Measurements from ENCODE around the gene SLFN12. TPM values are rescaled to one million over a fixed set of nuclear protein-coding genes. Genes with fewer than 3 reads are reported as not detected.

Gene SLFN12
- total RNA-seq, result 13.7 and 14.8 TPM in 2 replicates

DNA sequence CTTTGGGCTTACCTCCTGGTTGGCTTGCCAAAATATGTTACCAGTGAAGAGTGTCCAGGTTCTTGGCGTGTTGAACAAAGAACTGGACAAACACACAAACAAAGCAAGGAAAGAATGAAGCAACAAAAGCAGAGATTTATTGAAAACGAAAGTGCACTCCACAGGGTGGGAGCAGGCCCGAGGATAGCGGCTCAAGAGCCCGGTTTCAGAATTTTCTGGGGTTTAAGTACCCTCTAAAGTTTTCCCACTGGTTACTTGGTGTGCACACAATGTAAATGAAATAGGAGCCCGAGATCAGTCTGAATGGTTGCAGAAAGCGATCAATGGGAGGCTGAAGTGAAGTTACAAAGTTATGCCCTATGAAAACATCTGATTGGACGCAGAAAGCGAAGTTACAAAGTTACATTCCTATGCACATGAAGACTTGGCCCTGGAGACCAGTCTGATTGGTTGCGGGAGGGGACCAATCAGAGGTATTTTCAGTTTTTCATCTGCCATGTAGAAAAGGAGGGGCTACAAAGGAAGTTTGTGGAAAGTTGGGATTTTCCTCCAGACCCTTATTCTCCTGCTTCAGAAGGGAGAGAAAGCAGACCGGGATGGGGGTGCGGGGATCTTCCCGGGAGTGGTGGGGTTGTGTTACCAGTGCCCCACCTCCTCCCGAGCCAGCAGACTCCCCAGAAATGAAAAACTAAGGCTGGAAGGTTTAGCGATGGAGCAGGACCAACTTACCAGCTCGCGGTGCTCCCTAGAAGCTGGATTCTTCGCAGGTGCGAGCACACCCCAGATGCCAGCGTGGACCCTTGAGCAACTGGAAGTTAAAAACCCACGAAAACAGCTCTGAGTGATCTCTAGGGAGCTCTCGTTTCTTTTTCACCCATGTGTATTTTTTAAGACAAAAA, at the start of gene SLFN12:
Gene SLFN12, minus strand, starts transcription at position 325 of the 899 bp plus-strand sequence. CDS start 9,472 bp downstream, outside the sequence.

GRCh38 chr17:35448214-35448898, 16.1 kb upstream of the SLFN12 start, which contains the start of gene SLFN13:
SLFN13 (minus strand) TSS chr17:35448766; CDS start chr17:35445680, 3,086 bp downstream.

DNA sequence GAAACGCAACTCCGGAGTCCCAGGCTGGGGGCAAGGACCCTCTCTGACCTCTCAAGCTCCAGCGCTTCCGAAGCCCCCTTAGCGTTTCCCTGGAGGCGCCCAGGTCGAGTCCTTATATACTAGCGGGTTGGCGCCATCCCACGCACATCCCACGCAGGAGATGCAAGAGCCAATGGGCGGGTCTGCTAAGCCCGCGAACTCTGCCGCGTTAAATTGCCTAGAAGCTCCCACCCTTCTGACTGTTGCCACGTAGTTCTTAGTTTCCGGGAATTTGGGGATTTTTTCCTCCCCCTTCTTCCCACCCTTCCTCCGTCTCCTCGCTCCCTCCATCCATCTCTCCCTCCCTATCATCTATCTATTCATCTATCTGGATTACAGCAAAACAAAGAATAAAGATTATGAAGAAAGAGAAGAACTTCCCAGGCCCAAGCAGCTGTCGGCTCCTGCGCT, 58.7 kb downstream of the SLFN12 start, which contains the start of gene SLFN11:
Gene SLFN11, minus strand, starts transcription at position 88 of the 450 bp plus-strand sequence. CDS start 9,814 bp downstream, outside the sequence.

Other genes starting within 250 kb of the SLFN12 start
- gene SLC35G3, start 238.1 kb downstream of the SLFN12 start, total RNA-seq, result not detected in 2 replicates
- gene SLFN5, start 189.4 kb downstream of the SLFN12 start, total RNA-seq, result 42.8 and 49.8 TPM in 2 replicates
- gene SLFN11, start 58.9 kb downstream of the SLFN12 start, total RNA-seq, result 36.2 and 64.8 TPM in 2 replicates
- 1.8 and 2.6 TPM in 2 replicates for gene SLFN13, start 16.3 kb upstream of the SLFN12 start, total RNA-seq
- 0.13 TPM in 1 of 2 replicates, not detected in the other for gene SLFN12L, start 105.2 kb upstream of the SLFN12 start, total RNA-seq
- not detected in 2 replicates for gene SLFN14, start 128.3 kb upstream of the SLFN12 start, total RNA-seq
- gene PEX12, start 146.1 kb upstream of the SLFN12 start, total RNA-seq, result 4.7 and 6.7 TPM in 2 replicates
- gene AP2B1, start 154.8 kb upstream of the SLFN12 start, total RNA-seq, result 80.9 and 86.1 TPM in 2 replicates

Data from epithelial cell of alveolus of lung (primary cell).